ENCODE results near the gene SPAG5.
A peak's percentile ranks its signal among the peaks of the same experiment; 100 is the strongest.
"Not testable (repeated sequence)": the region's sequence is repeated elsewhere in the genome, so short reads cannot be mapped to it uniquely, and the experiment has no call there.

Gene SPAG5

DNA sequence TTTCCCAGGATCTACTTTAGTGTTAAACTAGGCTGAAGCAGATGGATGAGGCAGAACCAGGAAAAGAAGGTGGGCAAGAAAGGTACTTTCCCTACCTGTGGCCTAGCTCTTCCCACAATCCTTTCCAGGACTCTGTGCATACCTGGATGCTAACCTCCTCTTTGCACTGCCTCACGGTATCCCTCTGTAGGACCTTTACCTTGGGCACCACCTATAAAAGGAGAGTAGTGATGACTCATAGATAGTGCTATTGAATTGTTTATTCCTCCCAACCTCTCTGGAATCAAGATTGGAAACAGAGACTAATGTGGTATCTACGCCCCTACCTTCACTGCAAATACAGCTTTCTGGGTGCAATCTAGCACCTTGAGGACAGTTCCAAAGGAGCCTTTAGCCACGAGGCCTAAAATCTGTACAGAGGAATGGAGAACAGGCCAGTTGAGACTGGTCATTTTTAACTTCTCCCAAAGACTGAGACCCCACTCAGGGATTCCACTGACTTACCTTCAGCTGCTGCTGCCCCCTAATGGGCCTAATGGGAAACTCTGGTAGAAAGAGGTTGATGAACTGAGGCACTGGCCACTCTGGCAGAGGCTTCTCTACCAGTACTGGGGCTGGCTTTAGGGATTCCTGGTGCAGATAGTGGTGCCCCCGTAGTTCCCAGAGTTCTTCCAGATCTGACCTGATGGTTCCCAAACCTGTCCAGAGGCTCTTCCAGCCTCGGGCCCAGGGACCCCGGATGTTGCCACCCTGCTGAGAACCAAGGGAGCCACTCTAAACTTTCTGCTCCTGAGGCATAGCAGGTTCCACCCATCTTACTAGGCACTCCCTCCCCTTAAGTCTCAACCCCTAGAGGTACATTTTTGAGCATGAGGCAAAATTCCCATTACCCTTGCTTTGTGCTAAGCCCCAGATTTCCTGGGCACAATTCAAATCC, 14.4 kb upstream of the SPAG5 start:
- peak; percentile 58 for DNase-seq (ENCODE audit: low spot score)

DNA sequence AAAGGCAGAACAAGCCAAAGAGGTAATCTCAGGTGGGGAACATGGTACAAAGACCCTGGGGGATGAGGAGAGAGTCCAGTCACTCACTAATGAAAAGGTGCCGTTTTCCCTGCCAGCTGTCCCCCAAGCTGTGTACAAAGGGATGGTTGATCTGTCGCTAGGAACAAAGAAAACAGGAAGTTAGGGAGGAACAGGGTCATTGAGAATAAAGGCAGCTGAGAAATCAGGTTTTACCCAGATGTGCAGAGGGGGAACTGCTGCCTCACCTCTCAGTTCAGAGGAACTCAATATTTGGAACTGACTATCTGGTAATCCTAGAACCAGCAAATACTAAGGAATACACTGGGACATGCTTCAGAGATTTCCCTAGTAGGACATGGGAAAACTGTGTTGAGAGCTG, 13.7 kb upstream of the SPAG5 start:
- no peak for DNase-seq (ENCODE audit: low spot score)

DNA sequence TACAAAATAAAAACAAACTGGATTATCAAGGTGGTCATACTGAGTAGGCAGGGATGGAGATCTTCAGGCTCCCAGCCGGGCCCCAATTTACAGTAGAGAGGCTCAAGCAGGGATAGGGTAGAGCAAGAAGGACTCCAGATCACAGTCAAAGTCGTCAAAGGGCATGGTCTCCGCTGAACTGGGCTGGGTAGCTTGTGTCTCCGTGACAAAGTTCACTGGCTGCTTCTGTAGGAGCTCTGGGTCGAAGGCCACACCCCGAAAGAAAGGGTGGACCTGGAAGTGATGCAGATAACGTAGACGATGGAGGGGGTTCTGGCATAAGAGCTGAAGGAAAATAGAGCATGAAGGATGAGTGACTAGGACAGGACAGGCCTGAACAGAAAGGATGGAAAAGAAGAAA, 11.6 kb upstream of the SPAG5 start:
- no peak for DNase-seq (ENCODE audit: low spot score)

DNA sequence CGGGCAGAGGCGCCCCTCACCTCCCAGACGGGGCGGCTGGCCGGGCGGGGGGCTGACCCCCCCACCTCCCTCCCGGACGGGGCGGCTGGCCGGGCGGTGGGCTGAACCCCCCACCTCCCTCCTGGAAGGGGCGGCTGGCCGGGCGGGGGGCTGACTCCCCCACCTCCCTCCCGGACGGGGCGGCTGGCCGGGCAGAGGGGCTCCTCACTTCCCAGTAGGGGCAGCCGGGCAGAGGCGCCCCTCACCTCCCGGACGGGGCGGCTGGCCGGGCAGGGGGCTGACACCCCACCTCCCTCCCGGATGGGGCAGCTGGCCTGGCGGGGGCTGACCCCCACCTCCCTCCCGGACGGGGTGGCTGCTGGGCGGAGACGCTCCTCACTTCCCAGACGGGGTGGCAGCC, 5.2 kb upstream of the SPAG5 start:
- not testable (repeated sequence) for DNase-seq (ENCODE audit: low spot score)

DNA sequence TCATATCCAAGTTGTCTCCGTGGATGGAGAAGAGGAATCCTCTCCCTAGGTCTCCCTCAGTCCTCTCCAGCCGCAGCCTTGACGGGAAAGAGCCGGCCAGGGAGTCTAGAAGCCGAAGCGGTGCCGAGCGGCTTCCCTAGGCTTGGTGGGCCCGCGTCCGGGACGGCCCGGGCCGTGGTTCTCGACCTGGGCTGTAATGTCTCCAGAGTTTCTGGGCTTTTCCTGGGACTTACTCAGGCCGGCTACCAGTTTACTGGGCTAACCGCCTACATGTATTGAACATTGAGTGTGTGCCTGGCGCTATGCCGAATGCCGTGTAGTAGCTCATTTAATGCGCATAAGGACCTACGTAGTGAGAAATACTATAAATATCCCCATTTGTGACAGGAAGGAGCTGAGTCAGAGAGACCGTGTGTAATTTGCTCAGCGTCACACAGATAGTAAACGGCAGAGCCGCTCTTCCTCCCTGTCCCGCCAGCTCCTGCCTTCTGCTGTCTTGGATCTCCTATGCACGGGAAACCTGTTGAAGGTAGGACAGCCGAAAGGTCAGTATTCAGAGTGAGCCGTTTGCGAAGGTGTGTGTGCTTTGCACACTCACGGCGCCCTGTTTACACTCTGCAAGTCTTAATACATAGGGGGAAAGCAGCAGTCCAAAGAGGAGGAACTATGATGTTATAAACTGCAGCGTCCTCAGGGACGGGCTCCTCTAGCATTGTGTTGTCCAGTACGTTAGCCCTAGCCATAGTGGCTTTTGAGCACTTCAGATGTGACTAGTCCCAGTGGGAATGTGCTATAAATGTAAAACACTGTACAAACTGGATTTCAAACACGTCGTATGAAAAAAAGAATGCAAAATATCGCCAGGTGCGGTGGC, 723 bp upstream of the SPAG5 start:
- DNase-seq (ENCODE audit: low spot score): peak; percentile 49

DNA sequence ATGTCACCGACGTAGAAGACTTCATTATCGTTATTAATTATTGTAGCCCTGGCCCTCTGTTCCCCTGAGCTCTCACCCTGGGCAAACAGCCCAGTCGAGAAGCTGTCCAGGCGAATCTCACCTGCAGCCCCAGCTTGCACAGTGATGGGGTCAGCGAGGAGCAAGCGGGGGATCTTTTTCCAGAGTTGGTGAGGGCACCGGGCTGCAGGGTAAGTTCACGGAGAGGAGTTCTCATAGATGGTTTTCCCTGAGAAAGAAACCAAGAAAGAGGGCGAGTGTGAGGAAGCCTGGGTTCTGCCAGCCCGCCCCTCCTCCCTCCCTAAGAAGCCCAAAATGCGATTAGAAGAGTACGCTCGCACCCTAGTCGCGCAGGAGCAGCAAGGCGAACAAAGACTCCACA, 436 bp downstream of the SPAG5 start:
- no peak for DNase-seq (ENCODE audit: low spot score)

DNA sequence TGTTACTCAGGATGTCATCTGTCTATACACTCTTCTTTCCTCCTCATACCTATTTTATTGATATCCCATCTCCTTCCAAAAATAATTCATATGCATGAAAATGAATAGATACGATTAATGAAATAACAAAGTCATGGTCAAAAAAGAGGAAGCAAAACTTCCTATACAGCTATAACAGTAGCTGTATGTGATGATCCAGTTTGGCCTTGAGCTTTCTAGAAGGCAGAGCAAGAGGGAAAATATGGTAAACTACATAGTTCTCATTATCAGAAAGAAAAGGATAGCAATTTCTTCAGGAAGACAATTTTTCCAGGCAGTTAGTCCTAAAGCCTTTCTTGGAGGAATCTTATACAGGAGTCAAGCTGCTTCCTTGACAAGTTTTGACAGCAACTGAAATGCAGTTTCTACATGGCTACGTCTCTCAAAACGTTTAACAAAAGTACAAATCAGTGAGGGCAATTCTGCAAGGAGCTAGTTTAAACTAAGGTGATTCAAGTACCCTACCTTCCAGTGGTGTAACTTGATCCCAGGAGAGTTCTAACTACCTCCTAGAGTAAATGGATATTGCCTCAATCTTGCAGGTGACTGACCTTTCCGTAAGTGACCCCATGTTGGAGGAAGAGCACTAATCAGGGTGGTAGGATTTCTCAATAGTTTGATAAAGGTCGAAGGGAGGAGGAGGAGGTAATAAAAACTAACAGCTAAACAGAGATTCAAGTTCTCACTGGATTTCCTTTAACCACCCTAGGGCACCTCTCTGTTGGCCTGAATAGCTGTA, 1.0 kb downstream of the SPAG5 start:
- no peak for DNase-seq (ENCODE audit: low spot score)

DNA sequence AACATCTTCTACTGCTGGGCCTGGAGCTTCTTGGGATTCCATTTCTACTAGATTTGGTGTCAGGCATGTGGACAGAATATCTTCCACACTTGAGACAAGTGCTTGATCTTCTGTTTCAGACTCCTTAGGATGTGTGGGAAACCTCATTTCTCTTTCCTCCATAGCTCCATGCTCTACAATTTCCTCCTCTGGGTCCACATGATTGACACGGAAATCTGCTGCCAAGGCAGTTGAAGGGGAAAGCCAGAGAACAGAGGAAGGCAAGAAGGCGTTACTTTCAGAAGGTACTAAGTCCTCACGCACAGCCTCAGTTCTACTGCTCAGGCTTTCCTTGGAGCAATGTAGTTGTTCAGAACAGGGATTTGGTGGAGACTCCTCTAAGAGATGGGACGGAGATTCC, 6.6 kb downstream of the SPAG5 start:
- DNase-seq (ENCODE audit: low spot score): no peak

DNA sequence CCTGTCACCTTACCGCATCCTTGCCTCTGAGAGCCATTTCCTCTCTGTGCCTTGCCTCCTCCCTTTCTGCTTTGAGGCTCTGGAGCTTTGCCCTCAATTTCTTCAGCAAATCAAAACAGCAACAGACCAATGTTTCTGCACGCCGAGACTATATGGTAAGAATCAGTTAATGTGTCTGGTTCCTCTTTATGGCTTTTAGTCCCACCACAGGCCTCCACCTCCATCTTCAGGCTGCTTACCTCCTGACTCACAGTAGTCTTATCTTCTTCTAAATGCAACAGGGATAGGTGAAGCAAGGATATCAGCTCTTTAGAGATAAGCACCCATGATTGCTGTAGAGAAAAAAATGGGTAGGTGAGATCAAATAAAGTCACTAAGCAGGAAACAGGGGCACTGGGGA, 13.0 kb downstream of the SPAG5 start:
- DNase-seq (ENCODE audit: low spot score): no peak

DNA sequence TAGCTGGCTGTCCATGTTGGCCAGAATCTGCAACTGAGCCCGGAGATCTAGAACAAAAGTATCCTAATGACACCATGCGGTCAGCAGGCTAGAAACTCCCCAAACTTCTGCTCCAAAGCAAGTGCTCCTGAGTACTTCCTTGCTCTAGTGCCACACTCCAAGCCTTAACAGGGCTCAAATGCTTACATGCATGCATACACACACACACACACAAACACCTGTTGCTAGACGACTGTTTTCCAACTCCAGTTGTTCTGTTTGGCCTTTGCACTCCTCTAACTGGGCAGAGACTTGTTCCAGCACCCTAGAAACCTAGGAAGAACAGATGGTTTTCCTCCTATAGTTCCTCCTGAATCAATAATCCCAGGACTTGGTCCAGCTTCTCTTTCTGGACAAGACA, 14.4 kb downstream of the SPAG5 start:
- no peak for DNase-seq (ENCODE audit: low spot score)

DNA sequence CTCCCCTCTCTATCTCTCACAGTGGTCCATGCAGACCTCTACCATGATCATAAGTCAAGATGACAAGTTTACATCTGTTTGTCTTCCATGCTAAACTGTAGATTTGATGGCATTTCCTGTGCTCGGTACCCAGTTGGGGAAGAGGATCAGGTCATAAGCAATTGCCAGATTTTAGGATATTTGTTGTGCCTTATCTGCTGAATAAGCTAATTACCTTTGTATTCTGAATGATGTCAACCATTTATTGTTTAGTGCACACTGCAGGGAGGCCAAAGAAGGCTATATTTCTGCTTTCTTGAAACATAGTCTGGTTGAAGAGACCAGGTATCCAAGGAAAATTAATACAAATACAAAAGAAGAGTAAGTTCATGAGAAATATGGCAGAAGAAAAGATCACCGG, 16.3 kb downstream of the SPAG5 start:
- no peak for DNase-seq (ENCODE audit: low spot score)

DNA sequence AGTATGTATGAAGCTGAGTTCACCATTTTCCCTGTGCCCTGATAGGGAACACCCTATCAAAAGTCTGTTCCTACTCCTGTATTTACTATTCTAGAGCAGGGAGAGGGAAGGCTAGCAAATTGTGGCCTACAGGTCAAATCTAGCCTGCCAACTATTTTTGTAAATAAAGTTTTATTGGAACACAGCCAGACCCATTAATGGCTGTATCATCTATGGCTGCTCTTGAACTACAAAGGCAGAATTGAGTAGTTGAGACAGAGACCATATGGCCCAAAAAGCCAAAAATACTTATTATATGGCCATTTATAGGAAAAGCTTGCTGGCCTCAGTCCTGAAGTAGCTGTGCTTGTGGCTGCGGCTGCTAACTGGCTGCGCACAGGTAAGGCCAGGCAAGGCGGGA, 17.9 kb downstream of the SPAG5 start:
- no peak for DNase-seq (ENCODE audit: low spot score)

DNA sequence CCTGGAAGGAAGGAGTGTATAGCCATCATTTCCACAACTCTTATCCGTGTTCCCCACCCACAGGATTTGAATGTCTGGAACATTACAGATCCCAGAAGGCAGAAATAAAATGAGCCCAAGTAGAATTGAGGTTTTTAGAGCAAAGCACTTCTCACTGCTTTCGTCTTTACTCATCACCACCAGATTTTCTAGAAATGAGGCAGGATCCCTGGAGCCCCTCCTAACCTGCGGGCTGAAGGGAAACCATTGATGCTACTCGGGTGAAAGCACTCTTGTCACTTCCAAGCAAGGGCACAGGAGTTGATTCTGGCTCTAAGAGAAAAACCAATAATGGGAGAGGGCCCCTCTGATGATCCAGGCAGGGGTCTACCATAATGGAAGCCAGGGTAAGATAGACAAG, 19.3 kb downstream of the SPAG5 start:
- no peak for DNase-seq (ENCODE audit: low spot score)

DNA sequence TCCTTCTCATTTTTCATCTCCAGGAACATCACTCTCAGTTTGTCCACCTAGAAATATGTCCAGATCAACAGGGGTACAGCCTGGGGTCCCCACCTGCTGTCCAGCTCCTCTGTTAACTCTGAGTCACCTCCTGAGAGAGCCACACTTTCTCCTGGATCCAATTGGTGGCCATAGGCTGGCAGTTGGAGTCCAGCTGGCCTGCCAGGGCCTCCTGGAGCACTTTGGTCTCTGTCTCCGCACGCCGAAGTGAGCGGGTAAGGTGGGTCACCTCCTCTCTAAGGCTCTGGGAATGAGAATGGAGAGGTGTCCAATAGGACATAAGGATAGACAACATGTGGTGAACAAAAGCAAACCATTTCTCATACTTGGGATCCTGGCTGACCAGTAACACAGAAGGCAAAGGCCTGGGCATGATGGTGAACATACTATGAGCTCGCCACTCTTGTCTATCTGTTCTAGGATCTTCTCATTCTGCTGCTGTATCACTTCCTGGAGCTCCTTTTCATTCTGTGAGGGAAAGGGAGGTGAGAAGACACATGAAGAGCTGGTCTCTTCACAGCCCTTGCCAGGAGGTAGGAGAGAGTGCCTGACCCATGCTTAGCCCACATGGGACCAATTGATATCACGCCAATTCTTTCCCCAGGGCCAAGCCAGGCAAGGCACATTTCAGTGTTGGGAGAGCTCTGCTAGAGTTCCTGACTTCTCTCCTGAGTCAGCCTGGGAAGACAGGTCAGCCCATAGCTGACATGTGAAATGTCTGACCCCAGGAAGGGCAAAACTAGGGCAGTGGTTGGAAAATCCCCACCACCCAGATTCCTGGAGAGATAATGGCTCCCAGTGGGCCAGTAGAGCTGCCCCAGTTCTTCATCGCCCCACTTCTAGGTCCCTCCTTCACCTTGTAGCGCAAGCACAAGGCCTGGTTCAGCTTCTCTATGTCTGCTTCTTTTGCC, 20.3 kb downstream of the SPAG5 start:
- no peak for DNase-seq (ENCODE audit: low spot score)

DNA sequence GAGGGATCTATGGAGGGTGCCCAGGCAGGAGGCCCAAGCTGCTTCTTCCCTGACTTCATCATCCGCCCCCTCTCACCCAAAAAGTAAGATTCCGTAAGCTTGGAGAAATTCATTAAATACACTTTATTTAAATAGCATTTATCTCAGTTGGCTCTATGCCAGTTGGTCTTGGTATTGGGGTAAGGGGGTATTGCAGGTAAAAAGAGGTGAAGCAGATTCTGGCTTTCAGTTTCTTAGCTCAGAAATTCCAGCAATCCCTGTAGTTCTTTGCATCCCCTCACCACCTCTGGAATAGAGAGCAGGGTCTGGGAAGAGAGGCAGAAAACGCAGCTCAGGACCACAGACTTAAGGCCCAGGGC, 21.4 kb downstream of the SPAG5 start:
- DNase-seq (ENCODE audit: low spot score): no peak

DNA sequence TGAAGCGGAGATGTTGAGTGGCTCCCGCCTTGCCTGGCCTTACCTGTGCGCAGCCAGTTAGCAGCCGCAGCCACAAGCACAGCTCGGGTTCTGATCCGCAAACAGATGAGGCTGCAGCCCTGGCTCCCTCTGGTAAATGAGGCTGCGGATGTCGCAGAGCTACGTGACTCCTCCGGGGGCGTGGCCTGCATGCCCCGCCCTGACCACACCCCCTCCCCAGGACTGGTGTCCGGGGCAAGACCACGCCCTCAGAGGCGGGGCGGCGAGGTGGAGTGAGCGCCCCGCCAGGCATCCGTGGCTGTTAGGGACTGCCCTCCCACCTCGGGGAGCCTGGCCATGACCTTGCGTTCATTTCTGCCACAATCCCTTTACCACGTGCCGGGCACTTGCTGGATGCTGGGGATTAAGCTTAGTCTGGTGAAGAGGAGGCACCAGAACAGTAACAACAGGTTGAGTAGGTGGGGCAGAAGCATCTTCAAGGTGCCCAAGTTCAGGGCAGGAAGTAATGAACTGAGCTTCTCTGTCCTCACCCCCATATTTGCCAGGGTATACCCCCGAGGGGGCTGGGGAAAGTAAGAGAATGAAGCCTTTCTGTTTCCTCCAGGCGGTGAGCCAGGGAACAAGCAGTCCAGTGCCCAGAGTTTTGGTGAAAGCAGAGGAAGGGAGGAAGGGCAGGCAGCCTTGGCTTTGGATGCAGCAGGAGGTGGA, 21.9 kb downstream of the SPAG5 start, which contains the start of gene ALDOC:
Gene ALDOC, minus strand, starts transcription at position 138 of the 708 bp plus-strand sequence. CDS start 1,363 bp downstream, outside the sequence.
- peak; percentile 98 for DNase-seq (ENCODE audit: low spot score)

DNA sequence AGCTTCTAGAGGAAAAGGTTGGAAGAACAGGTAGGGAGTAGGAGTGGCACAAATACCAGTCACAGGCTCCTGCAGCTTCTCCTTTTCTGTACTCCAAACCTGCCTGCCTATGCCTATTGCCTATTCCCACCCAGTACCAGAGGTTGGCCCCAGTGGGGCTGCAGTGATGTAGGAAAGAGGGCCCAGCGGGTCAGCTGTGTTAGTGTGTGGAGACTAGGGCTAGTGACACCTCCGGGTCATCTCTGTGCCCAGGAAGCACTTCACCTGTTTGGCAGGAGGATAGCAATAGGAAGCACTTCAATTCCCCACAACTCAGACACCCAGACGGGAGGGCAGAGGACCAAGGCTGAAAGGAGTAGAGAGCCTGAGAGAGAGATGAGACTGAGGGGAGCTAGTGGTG, 22.8 kb downstream of the SPAG5 start:
- not testable (repeated sequence) for DNase-seq (ENCODE audit: low spot score)

DNA sequence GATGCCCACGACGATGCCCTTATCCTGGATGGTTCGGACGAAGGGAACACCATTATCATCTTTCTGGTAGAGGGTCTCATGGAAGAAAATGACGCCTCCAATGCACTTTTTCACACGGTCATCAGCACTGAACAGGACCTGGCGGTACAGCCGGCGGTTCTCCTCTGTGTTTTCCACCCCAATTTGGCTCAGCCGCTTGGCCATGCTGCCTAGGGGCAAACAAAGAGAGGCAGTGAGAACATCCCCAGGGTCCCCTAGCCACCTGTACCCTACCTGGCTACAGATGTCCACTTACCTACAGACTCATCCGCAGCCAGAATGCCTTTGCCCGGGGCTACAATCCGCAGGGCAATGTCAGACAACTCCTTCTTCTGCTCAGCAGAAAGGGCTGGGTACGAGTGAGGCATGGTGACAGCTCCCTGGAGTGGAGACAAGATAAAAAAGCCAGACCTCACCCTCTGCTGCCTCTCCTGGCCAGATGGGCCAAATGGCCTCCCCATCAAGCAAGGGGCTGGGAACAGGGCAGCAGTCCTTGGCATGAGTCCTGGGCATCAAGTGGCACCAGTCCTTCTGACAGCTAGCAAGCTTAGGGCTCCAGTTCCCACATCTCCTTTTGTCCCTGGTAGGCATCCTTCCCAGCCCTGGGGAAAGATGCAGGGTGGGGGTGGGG, 23.6 kb downstream of the SPAG5 start:
- peak; percentile 68 for DNase-seq (ENCODE audit: low spot score)

DNA sequence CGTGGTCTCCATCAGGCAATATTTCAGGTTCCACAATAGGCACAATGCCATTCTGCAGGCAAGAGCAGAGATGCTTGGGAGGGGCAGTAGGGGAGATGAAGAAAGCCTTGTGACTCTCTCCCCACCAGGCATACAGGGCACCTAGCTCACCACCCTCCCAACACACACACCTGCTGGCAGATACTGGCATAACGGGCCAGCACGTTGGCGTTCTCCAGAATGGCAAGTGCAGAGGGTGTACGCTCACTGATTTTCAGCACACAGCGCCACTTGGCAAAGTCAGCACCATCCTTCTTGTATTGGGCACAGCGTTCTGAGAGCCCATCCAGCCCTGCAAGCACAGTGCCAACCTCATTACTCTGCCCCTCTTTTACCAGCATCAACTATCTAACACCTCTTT, 24.3 kb downstream of the SPAG5 start:
- DNase-seq (ENCODE audit: low spot score): no peak

DNA sequence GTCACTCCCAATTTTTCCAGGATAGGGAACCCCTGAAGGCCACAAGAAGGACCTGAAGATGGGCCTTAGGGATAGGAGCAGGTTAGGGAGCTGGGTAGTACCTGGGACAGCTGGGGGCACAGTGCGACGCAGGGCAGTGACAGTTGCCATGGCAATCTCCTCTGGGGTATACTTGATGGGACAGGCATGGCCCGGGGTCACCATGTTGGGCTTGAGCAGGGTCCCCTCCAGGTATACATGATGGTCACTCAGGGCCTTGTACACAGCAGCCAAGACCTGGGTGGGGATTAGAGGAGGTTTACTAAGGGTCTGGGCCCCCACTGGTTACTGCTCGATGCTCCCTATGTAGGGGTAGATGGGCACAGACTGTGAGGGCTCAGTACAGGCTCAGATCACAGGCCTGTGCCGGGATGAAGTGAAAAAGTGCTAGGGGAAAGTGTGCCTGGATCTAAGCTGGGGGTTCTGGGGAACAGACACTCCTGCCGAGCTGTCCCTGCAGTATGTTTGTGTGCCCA, 24.8 kb downstream of the SPAG5 start:
- DNase-seq (ENCODE audit: low spot score): no peak
